MM.1S (cell line): ENCODE measurements around the gene GNPTG.

Experiments
- DNase-seq: peaks from one replicate; pipeline ENCODE4 v3.0.0-alpha.2; 2015
- H2AFZ ChIP-seq: fragments of 300-600 bp; sonication (generic); 2 replicates; pipeline ENCODE4 v1.6.0; 2016; ENCODE audit warnings: antibody characterized with exemption, low read length
- H3F3A ChIP-seq: fragments of 300-600 bp; sonication (generic); 2 replicates; pipeline ENCODE4 v1.6.1; 2016; ENCODE audit warnings: mild to moderate bottlenecking, antibody characterized with exemption, low read length, moderate library complexity, mixed read lengths; ENCODE audit not compliant: insufficient read depth
- H3K27ac ChIP-seq: fragments of 300-600 bp; sonication (generic); 2 replicates; pipeline ENCODE4 v1.5.1; 2016; ENCODE audit warnings: mild to moderate bottlenecking, low read length
- H3K27me3 ChIP-seq: fragments of 300-600 bp; sonication (generic); replicated peaks from 2 replicates; pipeline ENCODE4 v1.6.0; 2016; ENCODE audit warnings: low read length; ENCODE audit not compliant: insufficient read depth
- H3K36me3 ChIP-seq: fragments of 300-600 bp; sonication (generic); replicated peaks from 2 replicates; pipeline ENCODE4 v1.6.1; 2016; ENCODE audit warnings: mild to moderate bottlenecking, low read length, mixed read lengths; ENCODE audit not compliant: insufficient read depth
- H3K4me1 ChIP-seq: fragments of 300-600 bp; sonication (generic); 2 replicates; pipeline ENCODE4 v1.6.1; 2016; ENCODE audit warnings: low read length, mixed read lengths
- H3K4me2 ChIP-seq: fragments of 300-600 bp; sonication (generic); 2 replicates; pipeline ENCODE4 v1.6.0; 2016; ENCODE audit warnings: low read depth, low read length
- H3K4me3 ChIP-seq: fragments of 300-600 bp; sonication (generic); 2 replicates; pipeline ENCODE4 v1.5.1; 2016; ENCODE audit warnings: low read length, mixed read lengths
- H3K79me2 ChIP-seq: fragments of 300-600 bp; sonication (generic); 2 replicates; pipeline ENCODE4 v1.6.1; 2016; ENCODE audit warnings: mixed run types, low read length, mixed read lengths
- H3K9ac ChIP-seq: fragments of 300-600 bp; sonication (generic); 2 replicates; pipeline ENCODE4 v1.6.1; 2016; ENCODE audit warnings: low read length, mixed read lengths
- H3K9me2 ChIP-seq: fragments of 300-600 bp; sonication (generic); replicated peaks from 2 replicates; pipeline ENCODE4 v1.6.1; 2016; ENCODE audit warnings: mild to moderate bottlenecking, low read length, mixed read lengths; ENCODE audit not compliant: insufficient read depth
- H3K9me3 ChIP-seq: fragments of 300-600 bp; sonication (generic); replicated peaks from 2 replicates; pipeline ENCODE4 v1.6.1; 2016; ENCODE audit warnings: mild to moderate bottlenecking, low read length, mixed read lengths; ENCODE audit not compliant: insufficient read depth
- H4K20me1 ChIP-seq: fragments of 300-600 bp; sonication (generic); 2 replicates; pipeline ENCODE4 v1.6.1; 2016; ENCODE audit warnings: mild to moderate bottlenecking, low read length, moderate library complexity, mixed read lengths; ENCODE audit not compliant: insufficient read depth
- CTCF ChIP-seq: fragments of 300-600 bp; sonication (generic); IDR thresholded peaks from 2 replicates; pipeline ENCODE4 v1.5.1; 2016; ENCODE audit warnings: antibody characterized with exemption, low read length, mixed read lengths
- EZH2 ChIP-seq: fragments of 300-600 bp; sonication (generic); optimal IDR thresholded peaks from 2 replicates; pipeline ENCODE3; 2017; ENCODE audit warnings: low read depth, mild to moderate bottlenecking, antibody characterized with exemption, low read length, mixed read lengths
- EZH2phosphoT487 ChIP-seq: fragments of 300-600 bp; sonication (generic); IDR thresholded peaks from 2 replicates; pipeline ENCODE4 v1.6.1; 2018; ENCODE audit warnings: antibody characterized with exemption, low read length

Gene GNPTG

GRCh38 chr16:1408171-1408837 is 56.6 kb downstream of the GNPTG start:
- no peak overlapping the region for H3K9ac ChIP-seq
- H3K9me3 ChIP-seq, result no peaks in the 10 kb centered on the region
- DNase-seq, result peak; percentile 78
- no peak for TF ChIP-seq EZH2phosphoT487
- TF ChIP-seq EZH2, result no peak
- no peak for TF ChIP-seq CTCF
- H3K4me3 ChIP-seq, result peak overlapping the region; percentile 53
- H3F3A ChIP-seq, result no peaks in the 10 kb centered on the region
- H3K36me3 ChIP-seq, result 0 out of 2 replicates have a peak, but pooled peaks cover 3% of the 10 kb centered on the region
- H3K79me2 ChIP-seq, result peaks cover 88% of the 10 kb centered on the region
- H3K27me3 ChIP-seq, result no peaks in the 10 kb centered on the region
- peak overlapping the region; percentile 79; the same call in 1 of the 2 replicates for H3K4me2 ChIP-seq
- H3K9me2 ChIP-seq, result no peaks in the 10 kb centered on the region
- no peak overlapping the region for H2AFZ ChIP-seq
- peaks cover 6% of the 10 kb centered on the region for H4K20me1 ChIP-seq
- H3K4me1 ChIP-seq, result 0 out of 2 replicates have a peak, but pooled peaks cover 2% of the 10 kb centered on the region
- H3K27ac ChIP-seq, result no peak overlapping the region

GRCh38 chr16:1412847-1413246 is 61.1 kb downstream of the GNPTG start:
- peaks cover under 1% of the 10 kb centered on the region; the same call in 1 of the 2 replicates for H4K20me1 ChIP-seq
- 0 out of 2 replicates have a peak, but pooled peaks cover 2% of the 10 kb centered on the region for H3K4me1 ChIP-seq
- no peak overlapping the region for H2AFZ ChIP-seq
- no peaks in the 10 kb centered on the region for H3K9me2 ChIP-seq
- no peaks in the 10 kb centered on the region for H3K27me3 ChIP-seq
- no peaks in the 10 kb centered on the region for H3K36me3 ChIP-seq
- no peak overlapping the region for H3K27ac ChIP-seq
- H3K4me2 ChIP-seq, result no peak overlapping the region
- DNase-seq, result no peak
- TF ChIP-seq EZH2 (no peak), EZH2phosphoT487 (no peak), CTCF (no peak)
- H3F3A ChIP-seq, result peaks cover 14% of the 10 kb centered on the region
- no peak overlapping the region for H3K4me3 ChIP-seq
- H3K79me2 ChIP-seq, result peaks cover 59% of the 10 kb centered on the region
- no peaks in the 10 kb centered on the region for H3K9me3 ChIP-seq
- no peak overlapping the region for H3K9ac ChIP-seq
